Measurements from ENCODE around the gene LCOR. TPM values are rescaled to one million over a fixed set of nuclear protein-coding genes. Genes with fewer than 3 reads are reported as not detected.

LCOR gene
- total RNA-seq, result 18.0 TPM
- 10 to 100 TPM in 6 of 8 donors, 1 to 10 TPM in 2; 9.0 to 13.6 (median 12.0) TPM for polyA plus RNA-seq (ENCODE audit: insufficient read depth in 1 of 8, insufficient read length in 8 of 8, low replicate concordance in 1 of 8)
- long read RNA-seq, donor 1, full-length matches to known transcripts, result 1 of 8 reads
- long read RNA-seq, donor 1, partial matches to known transcripts, result 7 of 8 reads
- long read RNA-seq, donor 1, other reads (novel, unspliced or antisense), result 0 of 8 reads
- long read RNA-seq, donor 2, result 0 reads
- long read RNA-seq, donor 3, full-length matches to known transcripts, result 3 of 3 reads
- long read RNA-seq, donor 3, partial matches to known transcripts, result 0 of 3 reads
- long read RNA-seq, donor 3, other reads (novel, unspliced or antisense), result 0 of 3 reads
- long read RNA-seq, donor 4, full-length matches to known transcripts, result 2 of 2 reads
- long read RNA-seq, donor 4, partial matches to known transcripts, result 0 of 2 reads
- long read RNA-seq, donor 4, other reads (novel, unspliced or antisense), result 0 of 2 reads
- long read RNA-seq, donor 5, full-length matches to known transcripts, result 7 of 7 reads
- long read RNA-seq, donor 5, partial matches to known transcripts, result 0 of 7 reads
- long read RNA-seq, donor 5, other reads (novel, unspliced or antisense), result 0 of 7 reads
- long read RNA-seq, donor 6, full-length matches to known transcripts, result 4 of 4 reads
- long read RNA-seq, donor 6, partial matches to known transcripts, result 0 of 4 reads
- long read RNA-seq, donor 6, other reads (novel, unspliced or antisense), result 0 of 4 reads
- long read RNA-seq, donor 7, full-length matches to known transcripts, result 2 of 2 reads
- long read RNA-seq, donor 7, partial matches to known transcripts, result 0 of 2 reads
- long read RNA-seq, donor 7, other reads (novel, unspliced or antisense), result 0 of 2 reads
- long read RNA-seq, donor 8, full-length matches to known transcripts, result 5 of 5 reads
- long read RNA-seq, donor 8, partial matches to known transcripts, result 0 of 5 reads
- long read RNA-seq, donor 8, other reads (novel, unspliced or antisense), result 0 of 5 reads
- long read RNA-seq, donor 9, full-length matches to known transcripts, result 3 of 3 reads
- long read RNA-seq, donor 9, partial matches to known transcripts, result 0 of 3 reads
- long read RNA-seq, donor 9, other reads (novel, unspliced or antisense), result 0 of 3 reads
- long read RNA-seq, donor 10, full-length matches to known transcripts, result 6 of 6 reads
- long read RNA-seq, donor 10, partial matches to known transcripts, result 0 of 6 reads
- long read RNA-seq, donor 10, other reads (novel, unspliced or antisense), result 0 of 6 reads
- long read RNA-seq, donor 11, full-length matches to known transcripts, result 2 of 2 reads
- long read RNA-seq, donor 11, partial matches to known transcripts, result 0 of 2 reads
- long read RNA-seq, donor 11, other reads (novel, unspliced or antisense), result 0 of 2 reads

GRCh38 chr10:96831867-96832720 lies at the start of gene LCOR:
Gene LCOR (plus strand): TSS chr10:96832298. CDS start chr10:96949058, 116,760 bp downstream.
- peaks cover 13% of the 10 kb centered on the region for H3K4me1 ChIP-seq (ENCODE audit: control insufficient read depth, insufficient read depth, low read length)
- DNase-seq, result peak; percentile 98
- WGBS (ENCODE audit: insufficient coverage), result under 1% methylated on average over 101 of the region's 112 CpGs
- H3K27me3 ChIP-seq (ENCODE audit: control insufficient read depth, insufficient read depth, low read length), result no peaks in the 10 kb centered on the region
- no peaks in the 10 kb centered on the region for H3K9me3 ChIP-seq (replicated peaks; ENCODE audit: control insufficient read depth, low read depth, low read length)
- peak within 1 kb of the TSS; percentile 86 for H3K4me3 ChIP-seq (ENCODE audit: low read length)
- H3K27ac ChIP-seq (ENCODE audit: low read length), result peak within 1 kb of the TSS; percentile 95
- no peaks in the 10 kb centered on the region for H3K36me3 ChIP-seq (ENCODE audit: control insufficient read depth, insufficient read depth, low read length)

GRCh38 chr10:96784253-96784652 lies 47.8 kb upstream of the LCOR start:
- no peaks in the 10 kb centered on the region for H3K4me1 ChIP-seq (ENCODE audit: control insufficient read depth, insufficient read depth, low read length)
- H3K27me3 ChIP-seq (ENCODE audit: control insufficient read depth, insufficient read depth, low read length), result no peaks in the 10 kb centered on the region
- no peak overlapping the region for H3K27ac ChIP-seq (ENCODE audit: low read length)
- no peak for DNase-seq
- H3K4me3 ChIP-seq (ENCODE audit: low read length), result no peak overlapping the region
- H3K36me3 ChIP-seq (ENCODE audit: control insufficient read depth, insufficient read depth, low read length), result no peaks in the 10 kb centered on the region
- H3K9me3 ChIP-seq (replicated peaks; ENCODE audit: control insufficient read depth, low read depth, low read length), result peaks cover 4% of the 10 kb centered on the region
- WGBS (ENCODE audit: insufficient coverage), result no CpG with 5 or more reads among the region's 4 CpGs

GRCh38 chr10:96789571-96790108 lies 42.5 kb upstream of the LCOR start:
- WGBS (ENCODE audit: insufficient coverage), result 59% methylated on average over 2 of the region's 4 CpGs
- Histone ChIP-seq H3K27ac (ENCODE audit: low read length) (no peak overlapping the region), H3K36me3 (ENCODE audit: control insufficient read depth, insufficient read depth, low read length) (no peaks in the 10 kb centered on the region), H3K4me3 (ENCODE audit: low read length) (no peak overlapping the region), H3K27me3 (ENCODE audit: control insufficient read depth, insufficient read depth, low read length) (no peaks in the 10 kb centered on the region), H3K9me3 (replicated peaks; ENCODE audit: control insufficient read depth, low read depth, low read length) (peaks cover under 1% of the 10 kb centered on the region), H3K4me1 (ENCODE audit: control insufficient read depth, insufficient read depth, low read length) (no peaks in the 10 kb centered on the region)
- no peak for DNase-seq

- no CpG with 5 or more reads among the region's 1 CpG for WGBS (ENCODE audit: insufficient coverage)
- no peaks in the 10 kb centered on the region for H3K9me3 ChIP-seq (replicated peaks; ENCODE audit: control insufficient read depth, low read depth, low read length)
Observed at GRCh38 chr10:96791902-96792301, 40.2 kb upstream of the LCOR start.

GRCh38 chr10:96794836-96795733 lies 37.0 kb upstream of the LCOR start:
- Histone ChIP-seq H3K27me3 (ENCODE audit: control insufficient read depth, insufficient read depth, low read length) (no peaks in the 10 kb centered on the region), H3K9me3 (replicated peaks; ENCODE audit: control insufficient read depth, low read depth, low read length) (no peaks in the 10 kb centered on the region), H3K4me1 (ENCODE audit: control insufficient read depth, insufficient read depth, low read length) (no peaks in the 10 kb centered on the region), H3K4me3 (ENCODE audit: low read length) (no peak overlapping the region), H3K27ac (ENCODE audit: low read length) (no peak overlapping the region), H3K36me3 (ENCODE audit: control insufficient read depth, insufficient read depth, low read length) (no peaks in the 10 kb centered on the region)
- no CpG with 5 or more reads among the region's 8 CpGs for WGBS (ENCODE audit: insufficient coverage)
- no peak for DNase-seq

More at GRCh38 chr10:96791902-96792301, 40.2 kb upstream of the LCOR start:
- no peak overlapping the region for H3K27ac ChIP-seq (ENCODE audit: low read length)
- DNase-seq, result no peak
- H3K27me3 ChIP-seq (ENCODE audit: control insufficient read depth, insufficient read depth, low read length), result no peaks in the 10 kb centered on the region
- no peaks in the 10 kb centered on the region for H3K4me1 ChIP-seq (ENCODE audit: control insufficient read depth, insufficient read depth, low read length)
- H3K36me3 ChIP-seq (ENCODE audit: control insufficient read depth, insufficient read depth, low read length), result no peaks in the 10 kb centered on the region
- no peak overlapping the region for H3K4me3 ChIP-seq (ENCODE audit: low read length)

- Histone ChIP-seq H3K27ac (ENCODE audit: low read length) (no peak overlapping the region), H3K27me3 (ENCODE audit: control insufficient read depth, insufficient read depth, low read length) (no peaks in the 10 kb centered on the region), H3K4me1 (ENCODE audit: control insufficient read depth, insufficient read depth, low read length) (no peaks in the 10 kb centered on the region), H3K9me3 (replicated peaks; ENCODE audit: control insufficient read depth, low read depth, low read length) (no peaks in the 10 kb centered on the region), H3K4me3 (ENCODE audit: low read length) (no peak overlapping the region), H3K36me3 (ENCODE audit: control insufficient read depth, insufficient read depth, low read length) (no peaks in the 10 kb centered on the region)
- DNase-seq, result no peak
- WGBS (ENCODE audit: insufficient coverage), result no CpG with 5 or more reads among the region's 4 CpGs
Observed at GRCh38 chr10:96797485-96797884, 34.6 kb upstream of the LCOR start.

GRCh38 chr10:96803288-96803664 lies 28.8 kb upstream of the LCOR start:
- DNase-seq, result no peak
- no peaks in the 10 kb centered on the region for H3K9me3 ChIP-seq (replicated peaks; ENCODE audit: control insufficient read depth, low read depth, low read length)
- no peak overlapping the region for H3K27ac ChIP-seq (ENCODE audit: low read length)
- H3K4me3 ChIP-seq (ENCODE audit: low read length), result no peak overlapping the region
- no peaks in the 10 kb centered on the region for H3K4me1 ChIP-seq (ENCODE audit: control insufficient read depth, insufficient read depth, low read length)
- no CpG with 5 or more reads among the region's 2 CpGs for WGBS (ENCODE audit: insufficient coverage)
- H3K36me3 ChIP-seq (ENCODE audit: control insufficient read depth, insufficient read depth, low read length), result no peaks in the 10 kb centered on the region
- no peaks in the 10 kb centered on the region for H3K27me3 ChIP-seq (ENCODE audit: control insufficient read depth, insufficient read depth, low read length)

GRCh38 chr10:96814264-96814663 lies 17.8 kb upstream of the LCOR start:
- H3K27me3 ChIP-seq (ENCODE audit: control insufficient read depth, insufficient read depth, low read length), result no peaks in the 10 kb centered on the region
- no peak overlapping the region for H3K27ac ChIP-seq (ENCODE audit: low read length)
- no peak for DNase-seq
- H3K4me1 ChIP-seq (ENCODE audit: control insufficient read depth, insufficient read depth, low read length), result no peaks in the 10 kb centered on the region
- H3K9me3 ChIP-seq (replicated peaks; ENCODE audit: control insufficient read depth, low read depth, low read length), result no peaks in the 10 kb centered on the region
- H3K4me3 ChIP-seq (ENCODE audit: low read length), result no peak overlapping the region
- WGBS (ENCODE audit: insufficient coverage), result no CpG with 5 or more reads among the region's 1 CpG
- no peaks in the 10 kb centered on the region for H3K36me3 ChIP-seq (ENCODE audit: control insufficient read depth, insufficient read depth, low read length)
